ENCODE measurements around the gene NET1. TPM values are rescaled to one million over a fixed set of nuclear protein-coding genes. Genes with fewer than 3 reads are reported as not detected.
"Not testable (repeated sequence)": the region's sequence is repeated elsewhere in the genome, so short reads cannot be mapped to it uniquely, and the experiment has no call there.

NET1 gene
- total RNA-seq: 10 to 100 TPM; 20.3 to 22.7 TPM

GRCh38 chr10:5412277-5412941 is at the start of gene NET1:
TSS of gene NET1 (plus strand) at chr10:5412557. CDS start at chr10:5412693, 136 bp downstream.
- ATAC-seq (ENCODE audit: low read depth) (peak; percentile 89), DNase-seq (peak; percentile 81)
- Mint-ChIP-seq H3K36me3 (peaks cover 12% of the 10 kb centered on the region), H3K27ac (peak within 1 kb of the TSS; percentile 53), H3K27me3 (peaks cover 18% of the 10 kb centered on the region), H3K4me1 (peaks cover 2% of the 10 kb centered on the region), H3K4me3 (peak within 1 kb of the TSS; percentile 89), H3K9me3 (peaks cover 4% of the 10 kb centered on the region)
- POLR2A ChIA-PET: interaction anchor here (0.8 kb wide), 1 partner anchor 26 kb away, joined by 3 read pairs; no protein-coding TSS in a partner anchor

GRCh38 chr10:5362873-5363272 is 49.5 kb upstream of the NET1 start:
- no peak for DNase-seq
- POLR2A ChIA-PET: no interaction called here
- H3K36me3 Mint-ChIP-seq: no peaks in the 10 kb centered on the region
- no peaks in the 10 kb centered on the region for H3K9me3 Mint-ChIP-seq
- peaks cover 16% of the 10 kb centered on the region for H3K27me3 Mint-ChIP-seq
- no peak overlapping the region for H3K27ac Mint-ChIP-seq
- H3K4me3 Mint-ChIP-seq: no peak overlapping the region
- ATAC-seq (ENCODE audit: low read depth): no peak
- H3K4me1 Mint-ChIP-seq: no peaks in the 10 kb centered on the region

GRCh38 chr10:5364374-5364773 is 48.0 kb upstream of the NET1 start:
- no peak overlapping the region for H3K27ac Mint-ChIP-seq
- no peaks in the 10 kb centered on the region for H3K9me3 Mint-ChIP-seq
- H3K4me1 Mint-ChIP-seq: no peaks in the 10 kb centered on the region
- no peak overlapping the region for H3K4me3 Mint-ChIP-seq
- peaks cover 16% of the 10 kb centered on the region for H3K27me3 Mint-ChIP-seq
- no peak for DNase-seq
- no peak for ATAC-seq (ENCODE audit: low read depth)
- H3K36me3 Mint-ChIP-seq: no peaks in the 10 kb centered on the region
- POLR2A ChIA-PET: no interaction called here

- no peak within 1 kb of the TSS for H3K4me3 Mint-ChIP-seq
- ATAC-seq (ENCODE audit: low read depth) (no peak), DNase-seq (no peak)
- POLR2A ChIA-PET: no interaction called here
- no peak within 1 kb of the TSS for H3K27ac Mint-ChIP-seq
- H3K9me3 Mint-ChIP-seq: peaks cover 3% of the 10 kb centered on the region
- H3K27me3 Mint-ChIP-seq: peaks cover 16% of the 10 kb centered on the region
- no peaks in the 10 kb centered on the region for H3K36me3 Mint-ChIP-seq
- no peaks in the 10 kb centered on the region for H3K4me1 Mint-ChIP-seq
Observed at GRCh38 chr10:5364890-5365338, 47.4 kb upstream of the NET1 start, which contains the start of gene UCN3. TSS of gene UCN3 (plus strand) at chr10:5364966. CDS start at chr10:5373721, 8,755 bp downstream.

GRCh38 chr10:5365928-5366327 is 46.4 kb upstream of the NET1 start:
- Mint-ChIP-seq H3K27me3 (peaks cover 12% of the 10 kb centered on the region), H3K9me3 (peaks cover 10% of the 10 kb centered on the region), H3K36me3 (peaks cover 4% of the 10 kb centered on the region), H3K4me1 (no peaks in the 10 kb centered on the region), H3K4me3 (no peak overlapping the region), H3K27ac (no peak overlapping the region)
- no peak for ATAC-seq (ENCODE audit: low read depth)
- no peak for DNase-seq
- POLR2A ChIA-PET: no interaction called here

GRCh38 chr10:5369362-5370158 is 42.8 kb upstream of the NET1 start:
- ATAC-seq (ENCODE audit: low read depth) (no peak), DNase-seq (no peak)
- Mint-ChIP-seq H3K27me3 (peaks cover 7% of the 10 kb centered on the region), H3K27ac (no peak overlapping the region), H3K4me3 (no peak overlapping the region), H3K36me3 (peaks cover 4% of the 10 kb centered on the region), H3K9me3 (peaks cover 14% of the 10 kb centered on the region), H3K4me1 (no peaks in the 10 kb centered on the region)
- POLR2A ChIA-PET: no interaction called here

GRCh38 chr10:5370493-5371352 is 41.6 kb upstream of the NET1 start:
- peaks cover 7% of the 10 kb centered on the region for H3K27me3 Mint-ChIP-seq
- H3K9me3 Mint-ChIP-seq: peaks cover 14% of the 10 kb centered on the region
- no peak overlapping the region for H3K4me3 Mint-ChIP-seq
- POLR2A ChIA-PET: no interaction called here
- peaks cover 4% of the 10 kb centered on the region for H3K36me3 Mint-ChIP-seq
- no peak overlapping the region for H3K27ac Mint-ChIP-seq
- no peaks in the 10 kb centered on the region for H3K4me1 Mint-ChIP-seq
- ATAC-seq (ENCODE audit: low read depth) (no peak), DNase-seq (no peak)

GRCh38 chr10:5373307-5373706 is 39.0 kb upstream of the NET1 start:
- POLR2A ChIA-PET: no interaction called here
- Mint-ChIP-seq H3K9me3 (peaks cover 14% of the 10 kb centered on the region), H3K4me1 (peaks cover 3% of the 10 kb centered on the region), H3K4me3 (no peak overlapping the region), H3K27me3 (no peaks in the 10 kb centered on the region), H3K27ac (no peak overlapping the region), H3K36me3 (peaks cover 4% of the 10 kb centered on the region)
- DNase-seq (no peak), ATAC-seq (ENCODE audit: low read depth) (no peak)

- peaks cover 3% of the 10 kb centered on the region for H3K4me1 Mint-ChIP-seq
- ATAC-seq (ENCODE audit: low read depth) (no peak), DNase-seq (no peak)
- no peak overlapping the region for H3K4me3 Mint-ChIP-seq
- no peaks in the 10 kb centered on the region for H3K27me3 Mint-ChIP-seq
- POLR2A ChIA-PET: no interaction called here
- H3K9me3 Mint-ChIP-seq: peaks cover 14% of the 10 kb centered on the region
- H3K27ac Mint-ChIP-seq: no peak overlapping the region
- peaks cover 4% of the 10 kb centered on the region for H3K36me3 Mint-ChIP-seq
Observed at GRCh38 chr10:5373891-5374611, 38.3 kb upstream of the NET1 start.

- no peak overlapping the region for H3K27ac Mint-ChIP-seq
- peaks cover 2% of the 10 kb centered on the region for H3K27me3 Mint-ChIP-seq
- no peaks in the 10 kb centered on the region for H3K9me3 Mint-ChIP-seq
- no peaks in the 10 kb centered on the region for H3K36me3 Mint-ChIP-seq
- peaks cover 3% of the 10 kb centered on the region for H3K4me1 Mint-ChIP-seq
- POLR2A ChIA-PET: no interaction called here
- no peak for ATAC-seq (ENCODE audit: low read depth)
- no peak for DNase-seq
- H3K4me3 Mint-ChIP-seq: no peak overlapping the region
Observed at GRCh38 chr10:5376450-5376849, 35.9 kb upstream of the NET1 start.

- H3K36me3 Mint-ChIP-seq; POLR2A ChIA-PET; H3K4me3 Mint-ChIP-seq; H3K4me1 Mint-ChIP-seq; H3K27ac Mint-ChIP-seq; ATAC-seq (ENCODE audit: low read depth); DNase-seq; H3K9me3 Mint-ChIP-seq; H3K27me3 Mint-ChIP-seq: not testable (repeated sequence)
Observed at GRCh38 chr10:5379202-5379601, 33.2 kb upstream of the NET1 start.

- H3K27me3 Mint-ChIP-seq; H3K36me3 Mint-ChIP-seq; DNase-seq; H3K27ac Mint-ChIP-seq; H3K4me1 Mint-ChIP-seq; ATAC-seq (ENCODE audit: low read depth); POLR2A ChIA-PET; H3K9me3 Mint-ChIP-seq; H3K4me3 Mint-ChIP-seq: not testable (repeated sequence)
Observed at GRCh38 chr10:5380395-5380794, 32.0 kb upstream of the NET1 start.

GRCh38 chr10:5381187-5381586 is 31.2 kb upstream of the NET1 start:
- peaks cover 2% of the 10 kb centered on the region for H3K27me3 Mint-ChIP-seq
- POLR2A ChIA-PET: no interaction called here
- peaks cover 4% of the 10 kb centered on the region for H3K4me1 Mint-ChIP-seq
- no peak overlapping the region for H3K4me3 Mint-ChIP-seq
- H3K9me3 Mint-ChIP-seq: no peaks in the 10 kb centered on the region
- DNase-seq (no peak), ATAC-seq (ENCODE audit: low read depth) (no peak)
- no peak overlapping the region for H3K27ac Mint-ChIP-seq
- no peaks in the 10 kb centered on the region for H3K36me3 Mint-ChIP-seq
